ENCODE results near the gene TREML2.
A peak's percentile ranks its signal among the peaks of the same experiment; 100 is the strongest.
"Not testable (repeated sequence)": the region's sequence is repeated elsewhere in the genome, so short reads cannot be mapped to it uniquely, and the experiment has no call there.

TREML2 gene

DNA sequence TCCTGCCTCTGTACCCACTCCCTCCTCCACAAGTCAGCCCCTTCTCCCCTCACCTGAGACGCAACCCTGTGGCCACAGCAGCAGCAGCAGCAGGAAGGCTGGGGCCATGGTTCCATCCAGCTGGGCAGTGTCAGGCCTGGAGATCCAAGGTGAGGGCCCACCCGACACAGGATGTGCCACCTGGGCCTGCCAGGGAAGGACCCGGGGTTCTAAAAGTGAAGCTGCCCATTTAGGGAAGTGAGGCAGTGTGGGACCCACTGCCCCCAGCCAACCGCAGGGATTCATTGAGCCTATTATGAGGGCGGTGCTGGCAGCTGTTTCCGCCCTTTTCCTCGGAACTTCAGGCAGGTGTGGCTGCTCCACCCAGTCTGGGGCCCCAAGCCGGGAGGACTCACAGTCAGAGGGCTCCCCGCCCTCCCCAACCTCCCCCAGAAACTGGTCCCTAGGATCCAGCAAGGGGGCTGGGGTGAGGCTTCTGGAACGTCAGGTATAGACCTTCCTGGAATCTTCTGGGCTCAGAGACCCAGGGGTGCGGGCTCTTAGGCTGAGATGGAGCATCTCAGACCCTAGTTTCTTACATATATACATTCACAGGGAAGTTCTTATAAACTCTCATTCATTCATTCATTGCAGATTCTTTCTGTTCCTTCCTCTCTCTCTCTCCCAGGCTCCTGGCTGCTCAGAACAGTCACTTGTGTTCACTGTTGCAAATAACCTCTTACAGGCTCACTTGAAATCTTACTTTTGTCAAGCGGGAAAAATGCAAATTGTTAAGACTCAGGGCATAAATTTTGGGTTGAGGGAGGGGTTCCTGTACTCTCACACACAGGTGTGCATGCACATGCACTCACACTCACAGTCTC is at the start of gene TREML2:
TSS of gene TREML2 (minus strand) at position 249 of the 863 bp plus-strand sequence. CDS start at position 108, 141 bp downstream.
- peak within 1 kb of the TSS; percentile 92 for H3K27ac ChIP-seq (ENCODE audit: low read length)
- no peaks in the 10 kb centered on the region for H3K9me3 ChIP-seq (ENCODE audit: insufficient read depth, low read length, severe bottlenecking)
- H2AFZ ChIP-seq (ENCODE audit: low read depth, low read length), result peak within 1 kb of the TSS; percentile 52
- H3K79me2 ChIP-seq (ENCODE audit: insufficient read depth, low read length), result no peaks in the 10 kb centered on the region
- peak; percentile 91 for DNase-seq
- peak within 1 kb of the TSS; percentile 59 for H3K9ac ChIP-seq (ENCODE audit: low read depth, low read length)
- no peaks in the 10 kb centered on the region for H4K20me1 ChIP-seq (ENCODE audit: insufficient read depth, low read length)
- H3K36me3 ChIP-seq (ENCODE audit: insufficient read depth, low read length), result no peaks in the 10 kb centered on the region
- no peaks in the 10 kb centered on the region for H3K27me3 ChIP-seq (ENCODE audit: insufficient read depth, low read length, poor library complexity)
- peak within 1 kb of the TSS in 1 of 2 experiments; percentile 47; a peak in 2 of 4 replicates for H3K4me3 ChIP-seq (ENCODE audit: low read depth in 1 of 2, low read length in 2 of 2)
- H3K4me2 ChIP-seq (ENCODE audit: insufficient read depth, low read length), result peak within 1 kb of the TSS; percentile 61
- no peak for TF ChIP-seq EZH2 (IDR thresholded peaks at IDR 0.05; ENCODE audit: borderline replicate concordance, low read depth, low read length, severe bottlenecking)
- peak; percentile 32 for TF ChIP-seq CTCF (IDR thresholded peaks at IDR 0.05; ENCODE audit: borderline replicate concordance, extremely low read depth, low read length, poor library complexity, severe bottlenecking)
- peaks cover 58% of the 10 kb centered on the region for H3K4me1 ChIP-seq (ENCODE audit: insufficient read depth, low read length)
- peak; percentile 62 for ATAC-seq (ENCODE audit: insufficient read depth, low read depth)

- Histone ChIP-seq H3K79me2 (ENCODE audit: insufficient read depth, low read length) (no peaks in the 10 kb centered on the region), H3K27me3 (ENCODE audit: insufficient read depth, low read length, poor library complexity) (no peaks in the 10 kb centered on the region), H3K4me2 (ENCODE audit: insufficient read depth, low read length) (peak overlapping the region; percentile 51), H2AFZ (ENCODE audit: low read depth, low read length) (no peak overlapping the region), H3K36me3 (ENCODE audit: insufficient read depth, low read length) (no peaks in the 10 kb centered on the region), H3K4me1 (ENCODE audit: insufficient read depth, low read length) (peaks cover 36% of the 10 kb centered on the region), H3K9me3 (ENCODE audit: insufficient read depth, low read length, severe bottlenecking) (no peaks in the 10 kb centered on the region), H3K9ac (ENCODE audit: low read depth, low read length) (no peak overlapping the region), H3K4me3 (ENCODE audit: low read depth in 1 of 2, low read length in 2 of 2) (no peak overlapping the region), H3K27ac (ENCODE audit: low read length) (peak overlapping the region; percentile 42), H4K20me1 (ENCODE audit: insufficient read depth, low read length) (no peaks in the 10 kb centered on the region)
- DNase-seq (no peak), ATAC-seq (ENCODE audit: insufficient read depth, low read depth) (peak; percentile 27)
- TF ChIP-seq EZH2 (IDR thresholded peaks at IDR 0.05; ENCODE audit: borderline replicate concordance, low read depth, low read length, severe bottlenecking) (no peak), CTCF (IDR thresholded peaks at IDR 0.05; ENCODE audit: borderline replicate concordance, extremely low read depth, low read length, poor library complexity, severe bottlenecking) (no peak)
These were observed 47.1 kb upstream of the TREML2 start for GRCh38 chr6:41247882-41248705.

DNA sequence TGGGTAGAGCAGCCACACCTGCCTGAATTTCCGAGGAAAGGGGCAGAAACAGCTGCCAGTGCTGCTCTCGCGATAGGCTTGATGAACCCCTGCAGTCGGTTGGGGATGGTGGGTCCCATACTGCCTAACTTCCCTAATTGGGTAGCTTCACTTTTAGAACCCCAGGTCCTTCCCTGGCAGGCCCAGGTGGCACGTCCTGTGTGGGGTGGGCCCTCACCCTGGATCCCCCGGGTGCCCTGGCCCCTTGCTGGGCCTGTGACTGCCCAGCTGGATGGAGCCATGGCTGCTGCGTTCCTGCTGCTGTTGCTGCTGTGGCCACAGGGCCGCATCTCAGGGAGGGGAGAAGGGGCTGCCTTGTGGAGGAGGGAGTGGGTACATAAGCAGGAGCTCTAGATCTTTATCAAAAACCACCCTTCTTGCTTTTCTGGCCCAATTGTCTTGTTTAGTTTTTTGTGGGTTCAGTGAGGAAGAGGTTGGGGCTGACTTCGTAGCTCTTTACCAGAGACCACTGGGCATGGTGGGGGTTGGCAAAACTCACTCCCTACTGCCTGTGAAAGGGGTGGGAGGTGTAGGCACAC is 46.4 kb upstream of the TREML2 start:
- Histone ChIP-seq H3K4me2 (ENCODE audit: insufficient read depth, low read length) (peak overlapping the region; percentile 51), H3K79me2 (ENCODE audit: insufficient read depth, low read length) (no peaks in the 10 kb centered on the region), H3K4me1 (ENCODE audit: insufficient read depth, low read length) (peaks cover 36% of the 10 kb centered on the region), H4K20me1 (ENCODE audit: insufficient read depth, low read length) (no peaks in the 10 kb centered on the region), H2AFZ (ENCODE audit: low read depth, low read length) (peak overlapping the region; percentile 34; the same call in 1 of the 2 replicates), H3K9me3 (ENCODE audit: insufficient read depth, low read length, severe bottlenecking) (no peaks in the 10 kb centered on the region), H3K27me3 (ENCODE audit: insufficient read depth, low read length, poor library complexity) (no peaks in the 10 kb centered on the region), H3K27ac (ENCODE audit: low read length) (peak overlapping the region; percentile 42), H3K36me3 (ENCODE audit: insufficient read depth, low read length) (no peaks in the 10 kb centered on the region), H3K9ac (ENCODE audit: low read depth, low read length) (no peak overlapping the region), H3K4me3 (ENCODE audit: low read depth in 1 of 2, low read length in 2 of 2) (peak overlapping the region in 1 of 2 experiments; percentile 26; a peak in 1 of 4 replicates)
- peak; percentile 87 for ATAC-seq (ENCODE audit: insufficient read depth, low read depth)
- TF ChIP-seq EZH2 (IDR thresholded peaks at IDR 0.05; ENCODE audit: borderline replicate concordance, low read depth, low read length, severe bottlenecking), result no peak
- no peak for TF ChIP-seq CTCF (IDR thresholded peaks at IDR 0.05; ENCODE audit: borderline replicate concordance, extremely low read depth, low read length, poor library complexity, severe bottlenecking)
- DNase-seq, result peak; percentile 75

DNA sequence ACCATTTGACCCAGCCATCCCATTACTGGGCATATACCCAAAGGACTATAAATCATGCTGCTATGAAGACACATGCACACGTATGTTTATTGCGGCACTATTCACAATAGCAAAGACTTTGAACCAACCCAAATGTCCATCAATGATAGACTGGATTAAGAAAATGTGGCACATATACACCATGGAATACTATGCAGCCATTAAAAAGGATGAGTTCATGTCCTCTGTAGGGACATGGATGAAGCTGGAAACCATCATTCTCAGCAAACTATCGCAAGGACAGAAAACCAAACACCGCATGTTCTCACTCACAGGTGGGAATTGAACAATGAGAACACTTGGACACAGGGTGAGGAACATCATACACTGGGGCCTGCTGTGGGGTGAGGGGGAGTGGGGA is 45.6 kb upstream of the TREML2 start:
- H3K4me3 ChIP-seq (ENCODE audit: low read depth in 1 of 2, low read length in 2 of 2); ATAC-seq (ENCODE audit: insufficient read depth, low read depth); H3K4me2 ChIP-seq (ENCODE audit: insufficient read depth, low read length); H3K79me2 ChIP-seq (ENCODE audit: insufficient read depth, low read length); H3K27ac ChIP-seq (ENCODE audit: low read length); H4K20me1 ChIP-seq (ENCODE audit: insufficient read depth, low read length); DNase-seq; H3K9ac ChIP-seq (ENCODE audit: low read depth, low read length); H2AFZ ChIP-seq (ENCODE audit: low read depth, low read length); H3K36me3 ChIP-seq (ENCODE audit: insufficient read depth, low read length); H3K9me3 ChIP-seq (ENCODE audit: insufficient read depth, low read length, severe bottlenecking); H3K27me3 ChIP-seq (ENCODE audit: insufficient read depth, low read length, poor library complexity): not testable (repeated sequence)
- peaks cover 36% of the 10 kb centered on the region for H3K4me1 ChIP-seq (ENCODE audit: insufficient read depth, low read length)

Measured in DND-41 (cell line).